GM21367 (cell line): ENCODE data around the gene GRIN3B.

Source experiments
- ATAC-seq: cut with Tn5 transposase; IDR thresholded peaks from one replicate; pipeline ENCODE4 v1.9.1; 2021; ENCODE audit not compliant: unreplicated experiment

GRIN3B gene

GRCh38 chr19:1006711-1007398 is 6.6 kb downstream of the GRIN3B start:
- ATAC-seq, result no peak

DNA sequence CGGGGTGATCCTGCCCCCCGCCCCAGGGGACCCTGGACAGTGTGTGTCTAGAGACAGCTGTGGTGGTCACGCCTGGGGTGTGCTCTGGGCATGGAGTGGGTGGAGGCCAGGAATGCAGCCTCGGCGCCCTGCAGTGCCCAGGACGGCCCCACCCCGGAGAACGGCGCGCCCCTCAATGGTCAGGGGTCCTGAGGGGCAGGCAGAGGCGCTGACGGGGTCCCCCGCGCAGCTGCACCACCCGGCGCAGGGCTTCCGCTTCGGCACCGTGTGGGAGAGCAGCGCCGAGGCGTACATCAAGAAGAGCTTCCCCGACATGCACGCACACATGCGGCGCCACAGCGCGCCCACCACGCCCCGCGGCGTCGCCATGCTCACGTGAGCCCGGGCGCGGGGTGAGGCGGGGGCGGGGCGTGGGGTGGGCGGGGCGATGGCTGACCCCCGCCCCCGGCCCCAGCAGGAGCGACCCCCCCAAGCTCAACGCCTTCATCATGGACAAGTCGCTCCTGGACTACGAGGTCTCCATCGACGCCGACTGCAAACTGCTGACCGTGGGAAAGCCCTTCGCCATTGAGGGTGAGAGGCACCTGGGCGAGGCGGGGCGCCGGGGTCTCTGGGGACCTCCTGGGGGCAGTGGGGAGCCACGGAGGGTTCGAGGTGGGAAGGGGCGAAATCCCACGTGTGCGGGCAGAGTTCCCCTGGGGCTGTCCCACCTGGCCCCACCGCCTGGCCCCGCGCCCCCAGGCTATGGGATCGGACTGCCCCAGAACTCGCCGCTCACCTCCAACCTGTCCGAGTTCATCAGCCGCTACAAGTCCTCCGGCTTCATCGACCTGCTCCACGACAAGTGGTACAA is 7.4 kb downstream of the GRIN3B start:
- no peak for ATAC-seq

DNA sequence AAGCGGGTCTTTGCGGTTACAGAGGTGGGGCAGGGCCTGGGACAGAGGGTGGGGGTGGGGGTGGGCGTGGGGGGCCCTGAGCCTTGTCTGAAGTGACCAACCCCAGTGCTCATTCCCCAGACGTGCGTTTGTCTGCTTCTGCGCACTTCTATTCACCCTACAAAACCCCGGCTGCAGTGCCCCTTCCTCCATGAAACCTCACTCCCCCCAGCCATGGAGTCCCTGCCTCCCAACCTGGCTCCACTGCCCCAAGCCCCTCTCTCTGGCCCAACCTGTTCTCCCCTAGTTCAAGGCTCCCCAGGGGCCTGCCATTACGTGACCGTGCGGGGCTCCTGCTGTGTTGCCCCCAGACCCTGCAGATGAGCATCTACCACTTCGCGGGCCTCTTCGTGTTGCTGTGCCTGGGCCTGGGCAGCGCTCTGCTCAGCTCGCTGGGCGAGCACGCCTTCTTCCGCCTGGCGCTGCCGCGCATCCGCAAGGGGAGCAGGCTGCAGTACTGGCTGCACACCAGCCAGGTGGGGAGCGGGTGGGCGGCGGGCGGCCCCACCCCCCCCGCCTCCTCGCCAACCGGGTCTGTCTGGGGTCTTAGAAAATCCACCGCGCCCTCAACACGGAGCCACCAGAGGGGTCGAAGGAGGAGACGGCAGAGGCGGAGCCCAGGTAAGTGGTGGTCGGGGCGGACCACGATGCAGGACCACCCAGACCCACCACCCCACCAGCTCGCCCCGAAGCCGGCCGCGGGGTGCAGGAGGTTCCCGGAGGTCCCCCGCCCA is 8.2 kb downstream of the GRIN3B start:
- no peak for ATAC-seq

DNA sequence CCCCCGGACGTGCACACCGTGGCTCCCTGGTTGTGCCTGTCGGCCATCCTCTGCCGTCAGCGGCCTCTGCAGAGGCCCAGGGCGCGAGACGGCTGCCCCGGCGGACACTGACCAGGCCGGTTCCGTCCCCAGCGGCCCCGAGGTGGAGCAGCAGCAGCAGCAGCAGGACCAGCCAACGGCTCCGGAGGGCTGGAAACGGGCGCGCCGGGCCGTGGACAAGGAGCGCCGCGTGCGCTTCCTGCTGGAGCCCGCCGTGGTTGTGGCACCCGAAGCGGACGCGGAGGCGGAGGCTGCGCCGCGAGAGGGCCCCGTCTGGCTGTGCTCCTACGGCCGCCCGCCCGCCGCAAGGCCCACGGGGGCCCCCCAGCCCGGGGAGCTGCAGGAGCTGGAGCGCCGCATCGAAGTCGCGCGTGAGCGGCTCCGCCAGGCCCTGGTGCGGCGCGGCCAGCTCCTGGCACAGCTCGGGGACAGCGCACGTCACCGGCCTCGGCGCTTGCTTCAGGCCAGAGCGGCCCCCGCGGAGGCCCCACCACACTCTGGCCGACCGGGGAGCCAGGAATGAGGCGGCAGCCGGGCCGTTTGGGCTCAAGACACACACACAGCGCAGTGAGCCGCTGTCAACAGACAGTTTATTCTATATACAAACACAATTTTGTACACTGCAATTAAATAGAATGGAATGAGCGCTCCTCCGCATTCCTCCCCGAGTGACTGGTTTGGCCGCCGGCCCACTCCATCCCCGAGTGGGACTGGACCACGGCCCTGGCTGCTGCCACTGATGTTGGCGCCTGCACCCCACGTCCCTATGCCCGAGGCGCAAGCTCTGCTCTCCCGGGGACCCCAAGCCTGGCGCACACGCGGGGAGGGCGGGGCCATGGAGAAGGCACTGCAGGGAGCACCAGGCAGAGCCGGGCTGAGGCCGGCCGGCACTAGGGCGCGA is 9.1 kb downstream of the GRIN3B start:
- no peak for ATAC-seq

- no peak for ATAC-seq
Observed at GRCh38 chr19:1009981-1010538, 9.8 kb downstream of the GRIN3B start.

DNA sequence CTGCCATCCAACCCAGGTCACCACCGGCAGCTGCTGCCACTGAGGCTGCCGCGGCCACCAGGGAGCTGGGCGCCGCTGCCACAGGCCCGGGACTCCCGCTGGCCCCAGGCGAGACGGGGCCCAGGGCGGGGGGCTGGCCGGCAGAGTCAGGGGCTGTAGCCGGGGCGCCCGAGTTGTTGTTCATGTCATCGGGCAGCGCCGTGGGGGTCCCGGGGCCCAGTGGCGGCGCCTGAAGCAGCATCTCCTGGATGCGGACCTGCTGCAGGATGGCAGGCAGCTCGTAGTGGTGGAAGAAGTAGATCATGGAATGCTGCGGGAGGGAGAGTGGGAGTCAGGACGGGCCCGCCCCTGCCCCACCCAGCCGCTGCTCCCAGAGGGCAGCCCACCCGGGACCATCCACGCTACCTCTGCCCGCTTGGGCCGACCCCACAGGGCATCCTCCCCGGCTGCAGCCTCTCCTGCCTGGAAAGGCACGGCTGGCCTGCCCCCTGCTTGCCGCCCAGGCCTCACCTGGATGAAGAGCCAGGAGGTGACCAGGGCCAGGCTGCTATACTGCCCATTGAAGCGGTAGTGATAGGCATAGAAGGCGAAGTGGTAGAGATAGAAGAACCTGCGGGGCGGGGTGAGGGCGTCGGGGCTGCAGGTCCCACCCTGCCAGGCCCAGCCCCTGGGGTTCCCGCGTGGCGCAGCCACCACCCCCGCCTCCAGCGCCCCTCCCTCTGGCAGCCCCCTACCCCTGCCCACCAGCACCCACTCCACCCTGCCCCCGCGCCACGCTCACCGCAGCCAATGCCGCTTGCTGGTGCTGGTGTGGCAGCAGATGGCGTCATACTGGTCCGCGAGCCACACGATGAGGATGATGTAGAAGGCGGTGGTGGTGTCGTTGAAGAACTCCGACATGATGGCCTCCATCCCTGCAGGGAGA is 10.6 kb downstream of the GRIN3B start:
- no peak for ATAC-seq

DNA sequence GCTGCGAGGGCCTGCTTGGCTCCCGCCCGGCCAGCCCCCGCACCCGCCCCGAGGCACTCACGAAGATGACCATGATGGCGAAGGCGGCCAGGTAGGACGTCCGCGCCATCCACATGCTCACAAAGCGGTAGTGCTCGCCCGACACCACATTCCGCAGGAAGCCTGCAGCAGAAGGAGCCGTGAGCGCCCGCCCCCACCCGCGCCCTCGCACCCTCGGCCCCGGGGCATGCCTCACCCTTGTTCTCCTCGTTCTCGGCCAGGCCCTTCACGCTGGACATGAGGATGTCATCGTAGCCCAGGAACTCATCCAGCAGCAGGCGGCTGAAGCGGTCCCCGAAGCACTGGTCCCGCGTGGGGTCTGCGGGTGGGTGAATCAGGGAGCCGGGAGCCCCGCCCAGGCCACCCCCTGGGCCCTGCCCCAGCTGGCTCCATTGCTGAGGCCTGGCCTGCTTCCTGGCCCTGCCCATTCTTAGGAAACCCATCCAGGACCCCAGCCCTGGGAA is 11.7 kb downstream of the GRIN3B start:
- no peak for ATAC-seq

- no peak for ATAC-seq
Observed at GRCh38 chr19:1012334-1012733, 12.1 kb downstream of the GRIN3B start.

DNA sequence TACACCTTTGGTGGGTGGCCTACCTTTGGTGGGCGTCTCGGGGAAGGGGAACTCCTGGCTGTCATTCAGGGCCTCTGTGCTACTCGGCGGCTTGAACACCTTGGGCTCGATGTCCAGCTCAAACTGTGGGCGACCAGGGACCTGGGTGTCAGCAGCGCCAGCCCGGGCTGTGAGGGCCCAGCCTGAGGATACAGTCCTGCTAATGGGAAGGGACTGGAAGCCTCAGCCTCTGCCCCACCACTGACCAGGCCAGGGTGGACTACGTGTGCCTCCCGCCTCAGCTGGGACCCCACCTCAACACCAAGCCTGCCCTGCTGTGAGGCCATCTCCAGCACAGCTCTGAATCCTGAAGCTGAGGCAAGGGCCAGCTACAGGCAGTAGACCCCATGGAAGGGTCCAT is 13.0 kb downstream of the GRIN3B start:
- no peak for ATAC-seq

GRCh38 chr19:1014161-1015060 is 14.2 kb downstream of the GRIN3B start:
- ATAC-seq, result no peak

- ATAC-seq, result no peak
Observed at GRCh38 chr19:1015061-1015781, 15.0 kb downstream of the GRIN3B start.

GRCh38 chr19:1015782-1016646 is 15.8 kb downstream of the GRIN3B start:
- no peak for ATAC-seq

DNA sequence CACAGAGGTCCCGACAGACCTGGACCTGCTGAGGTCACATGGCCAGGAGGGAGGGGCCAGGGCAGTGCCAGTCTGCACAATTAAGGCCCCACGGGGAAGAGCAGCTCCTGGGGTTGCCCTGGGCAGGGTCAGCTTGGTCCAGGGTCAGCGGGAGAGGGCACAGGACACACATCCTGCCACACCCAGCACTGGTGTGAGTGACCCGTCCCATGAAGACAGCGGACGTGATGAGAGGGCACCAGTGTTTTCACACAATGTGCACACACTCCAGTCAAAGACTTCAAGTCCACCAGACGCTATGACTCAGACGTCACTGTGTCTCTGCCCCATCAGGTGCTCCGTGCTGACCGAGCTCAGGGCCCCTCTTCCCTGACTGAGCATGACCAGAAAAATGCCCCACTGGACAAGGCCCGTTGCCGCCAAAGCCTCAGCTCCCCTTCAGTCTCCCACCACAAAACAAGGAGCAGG is 16.5 kb downstream of the GRIN3B start:
- ATAC-seq, result no peak

DNA sequence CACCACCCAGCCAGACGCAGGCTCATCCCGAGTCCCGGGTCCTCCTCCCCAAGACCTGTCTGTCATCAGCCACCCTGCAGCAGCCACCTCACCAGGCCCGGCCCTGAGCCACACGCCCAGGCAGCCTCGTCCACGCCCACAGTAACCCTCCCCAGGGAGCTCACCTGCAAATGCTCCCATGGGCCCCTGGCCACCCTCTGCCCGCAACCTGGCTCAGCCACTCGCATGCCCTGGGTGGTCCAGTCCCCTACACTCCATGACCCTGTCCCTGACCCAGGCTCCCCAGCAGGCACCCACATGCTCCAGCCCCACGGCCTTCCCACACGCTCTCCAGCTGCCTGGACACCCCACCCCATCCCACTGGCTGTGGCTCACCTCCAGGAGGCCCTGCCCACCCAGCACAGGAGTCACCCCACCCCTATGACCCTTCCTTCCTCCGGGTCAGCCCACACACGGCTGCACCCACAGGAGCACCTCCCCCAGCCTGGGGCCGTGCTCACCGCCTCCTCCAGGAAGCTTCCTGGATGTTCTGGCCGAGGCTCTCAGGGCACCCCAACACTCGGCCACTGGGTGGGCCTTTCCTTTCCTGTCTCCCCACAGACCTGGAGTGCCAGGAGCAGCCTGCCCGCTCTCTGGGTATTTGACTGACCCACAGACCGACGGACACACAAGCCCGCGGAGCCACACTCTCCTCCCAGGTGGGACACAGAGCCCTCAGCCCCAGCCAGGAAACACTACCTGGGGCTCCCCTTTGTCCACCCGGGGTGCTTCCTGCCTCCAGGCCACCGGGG is 17.1 kb downstream of the GRIN3B start:
- ATAC-seq, result no peak

GRCh38 chr19:1017906-1018305 is 17.7 kb downstream of the GRIN3B start:
- ATAC-seq, result no peak
